ENCODE measurements around the gene STK32C. TPM values are rescaled to one million over a fixed set of nuclear protein-coding genes. Genes with fewer than 3 reads are reported as not detected.
"Not testable (repeated sequence)": the region's sequence is repeated elsewhere in the genome, so short reads cannot be mapped to it uniquely, and the experiment has no call there.

Gene STK32C
- total RNA-seq, 1 donor from 2014 or later = 21.5 TPM

GRCh38 chr10:132317477-132317876 is 9.7 kb upstream of the STK32C start:
- DNase-seq = not testable (repeated sequence)

GRCh38 chr10:132316133-132316532 is 8.4 kb upstream of the STK32C start:
- no peak for DNase-seq

GRCh38 chr10:132314881-132315280 is 7.1 kb upstream of the STK32C start:
- not testable (repeated sequence) for DNase-seq

GRCh38 chr10:132314336-132314735 is 6.6 kb upstream of the STK32C start:
- no peak for DNase-seq

- DNase-seq = no peak
These were observed 6.1 kb upstream of the STK32C start for GRCh38 chr10:132313865-132314264.

DNA sequence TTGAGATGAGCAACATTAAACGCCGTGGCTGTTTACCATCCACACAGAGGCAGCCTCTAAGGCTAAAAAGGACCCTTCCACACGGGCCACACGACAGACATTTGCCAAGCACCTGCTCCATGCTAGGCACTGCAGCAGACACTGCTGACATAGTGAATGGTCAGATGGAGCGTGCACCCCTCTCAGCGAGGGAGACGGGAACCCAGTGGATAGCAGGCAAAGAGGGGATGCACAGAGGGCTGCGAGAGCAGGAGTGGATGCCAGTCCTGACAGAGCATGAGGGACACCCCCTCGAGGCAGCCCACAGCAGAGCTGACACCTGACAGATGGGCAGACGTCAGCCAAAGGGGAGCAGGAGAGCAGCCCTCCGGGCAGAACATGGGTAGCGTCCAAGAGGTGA is 5.6 kb upstream of the STK32C start:
- DNase-seq = no peak

GRCh38 chr10:132311338-132311939 is 3.7 kb upstream of the STK32C start:
- DNase-seq = no peak

- no peak for DNase-seq
These were observed 3.1 kb upstream of the STK32C start for GRCh38 chr10:132310701-132311337.

DNA sequence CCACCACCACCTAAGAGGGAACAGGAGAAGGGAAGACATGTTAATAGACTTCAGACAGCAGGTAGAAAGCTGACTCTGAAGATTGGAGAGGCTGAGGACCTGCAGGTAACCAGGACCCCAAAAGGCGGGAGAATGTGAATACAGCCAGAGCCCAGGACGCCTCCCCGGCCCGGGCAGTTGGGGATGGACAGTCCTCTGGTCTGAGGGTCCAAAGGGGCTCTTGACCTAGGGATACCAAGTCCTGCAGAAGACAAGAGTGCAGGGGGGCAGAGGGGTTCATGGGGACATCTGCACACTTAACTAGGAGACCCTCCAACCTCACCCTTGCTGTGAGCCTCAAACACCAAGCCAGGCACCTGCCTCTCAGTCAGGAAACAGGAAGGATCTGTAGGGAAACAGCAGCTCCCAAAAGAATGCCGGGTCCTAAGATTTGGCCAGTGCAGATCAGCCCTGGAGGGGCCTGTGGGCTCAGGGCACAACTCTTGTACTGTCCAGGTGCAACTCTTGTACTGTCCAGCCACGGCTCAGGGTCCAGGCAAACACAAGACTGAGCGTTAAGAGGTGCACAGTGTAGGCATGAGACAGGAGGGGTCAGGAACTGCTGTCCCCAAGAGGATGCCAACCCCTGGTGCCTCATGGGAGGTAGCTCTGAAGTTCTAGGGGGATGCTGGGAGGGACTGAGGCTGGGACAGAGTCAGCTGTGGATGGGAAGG is 2.3 kb upstream of the STK32C start:
- no peak for DNase-seq

DNA sequence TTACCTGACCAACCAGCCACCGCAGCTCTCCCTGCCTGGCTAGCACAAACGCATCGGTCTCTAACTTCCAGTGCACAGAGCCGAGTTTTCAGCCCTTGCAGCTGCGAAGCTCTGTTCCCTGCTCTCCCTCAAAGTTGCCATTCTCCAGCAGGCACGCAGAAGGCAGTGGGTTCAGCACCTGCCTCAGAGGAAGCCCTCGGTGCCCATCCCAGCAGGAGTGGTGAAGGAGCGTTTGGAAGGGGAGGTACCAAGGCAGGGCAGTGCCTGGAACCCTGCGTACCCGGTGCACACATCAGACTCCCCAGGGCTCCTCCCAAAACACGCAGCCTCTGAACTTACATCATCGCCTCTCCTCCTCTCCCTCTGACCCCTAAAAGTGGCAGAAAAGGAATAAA is 1.7 kb upstream of the STK32C start:
- DNase-seq = no peak

- DNase-seq = no peak
These were observed 1.1 kb upstream of the STK32C start for GRCh38 chr10:132308587-132309470.

DNA sequence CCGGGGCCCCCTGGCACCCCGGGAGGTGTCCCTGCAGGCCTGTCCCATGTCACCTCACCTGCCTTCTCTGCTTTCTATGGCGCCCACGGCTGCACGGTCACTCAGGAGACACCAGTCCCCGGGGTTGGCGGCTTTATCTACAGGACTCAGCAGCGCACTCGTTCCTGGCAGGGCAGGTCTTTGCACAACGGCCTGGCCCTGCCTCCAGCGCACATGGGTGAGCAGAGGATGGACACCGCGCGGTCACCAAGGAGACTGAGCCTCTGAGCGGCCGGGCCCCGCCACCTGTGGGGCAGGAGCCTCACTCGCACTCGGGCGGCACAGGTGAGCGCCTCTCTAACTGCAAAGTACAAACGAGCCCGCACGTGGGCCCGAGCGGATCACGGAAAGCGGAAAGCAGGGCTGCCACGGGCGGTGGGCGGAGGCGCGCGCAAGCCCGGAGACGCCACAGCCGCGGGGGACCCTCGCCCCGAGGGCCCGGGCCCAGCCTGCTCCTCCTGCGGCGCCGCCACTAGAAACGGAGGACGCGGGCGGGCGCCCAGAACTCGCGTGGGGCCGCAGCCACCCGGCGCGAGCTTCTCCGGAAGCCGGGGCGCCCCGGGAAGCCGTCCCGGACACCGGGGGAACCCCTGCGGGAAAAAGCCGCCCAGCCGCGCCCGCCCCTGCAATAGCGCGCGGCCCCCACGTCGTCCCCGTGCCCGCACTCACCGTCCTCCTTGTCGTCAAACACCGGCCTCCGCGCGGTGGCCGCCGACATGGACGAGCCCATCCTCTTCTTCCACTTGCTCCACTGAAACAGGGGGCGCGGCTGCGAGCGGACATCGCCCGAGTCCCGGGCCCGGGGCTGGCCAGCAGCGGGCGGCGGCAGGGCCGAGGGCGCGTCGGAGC is 642 bp downstream of the STK32C start:
- no peak for DNase-seq

GRCh38 chr10:132306343-132306685 is 1.4 kb downstream of the STK32C start:
- DNase-seq = no peak

DNA sequence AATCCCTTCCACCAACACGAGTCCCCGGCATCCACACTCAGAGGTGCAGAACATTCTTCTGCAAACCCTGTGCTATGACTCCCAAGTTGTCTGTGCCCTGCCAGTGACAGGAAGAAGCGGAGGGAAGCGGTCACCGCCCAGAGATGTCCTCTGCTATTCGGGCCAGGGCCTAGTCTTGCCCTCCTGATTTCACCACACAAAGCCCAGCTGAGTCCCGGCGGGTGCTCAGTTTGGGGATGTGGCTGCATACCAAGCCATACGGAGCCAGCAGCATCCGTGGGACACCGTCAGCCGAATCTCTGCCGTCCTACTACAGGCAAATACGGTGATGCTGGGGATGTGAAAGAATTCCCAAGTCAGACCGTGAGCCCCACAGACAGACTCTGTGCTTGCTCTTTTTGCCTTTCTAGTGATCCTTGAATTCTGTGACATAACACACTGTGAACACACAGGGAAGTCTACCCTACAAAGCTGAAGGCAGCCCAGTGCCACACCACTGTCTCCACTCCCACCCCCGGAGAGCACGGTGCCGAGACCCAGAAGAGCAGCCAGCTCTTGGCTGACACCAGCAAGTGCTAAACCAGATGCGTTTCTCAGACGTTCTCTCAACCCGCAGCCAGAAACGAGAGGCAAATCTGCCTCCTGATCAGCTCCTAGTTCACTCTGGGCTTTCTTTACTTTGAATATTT is 2.0 kb downstream of the STK32C start:
- DNase-seq = no peak

GRCh38 chr10:132304756-132305509 is 2.8 kb downstream of the STK32C start:
- no peak for DNase-seq

DNA sequence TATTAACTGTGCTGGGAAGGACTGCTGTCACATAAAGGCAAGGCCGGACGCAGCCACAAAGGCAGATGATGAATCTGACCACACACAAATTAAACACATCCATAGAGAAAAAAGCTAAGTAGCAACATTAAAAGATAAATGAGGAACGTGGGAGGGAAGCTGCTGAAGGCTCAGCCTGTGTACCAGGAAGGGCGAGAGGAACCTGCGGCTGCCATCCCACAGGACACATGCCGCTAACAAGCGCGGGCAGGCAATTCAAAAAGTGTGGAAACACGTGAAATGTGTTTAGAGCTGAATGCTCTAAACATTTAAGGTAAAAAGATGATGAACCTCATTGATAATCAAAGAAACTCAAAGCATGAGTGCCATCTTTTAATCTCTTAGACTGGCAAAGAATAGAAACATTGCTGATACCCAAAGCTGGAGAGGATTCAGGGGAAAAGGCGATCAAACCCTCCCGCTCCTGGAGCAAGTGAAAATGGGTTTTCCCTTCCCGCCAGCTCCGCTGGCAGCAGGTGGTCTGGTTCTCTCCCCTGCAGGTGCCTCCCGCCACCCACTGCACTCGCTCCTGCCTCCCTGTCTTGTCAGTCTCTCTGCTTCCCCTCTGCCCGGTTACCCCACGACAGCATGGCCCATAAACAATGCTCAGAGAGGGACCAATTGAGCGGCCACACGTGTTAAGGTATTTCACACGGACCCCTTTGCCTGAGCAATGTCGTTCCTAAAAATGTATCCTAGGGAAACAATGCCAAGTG is 4.2 kb downstream of the STK32C start:
- no peak for DNase-seq

DNA sequence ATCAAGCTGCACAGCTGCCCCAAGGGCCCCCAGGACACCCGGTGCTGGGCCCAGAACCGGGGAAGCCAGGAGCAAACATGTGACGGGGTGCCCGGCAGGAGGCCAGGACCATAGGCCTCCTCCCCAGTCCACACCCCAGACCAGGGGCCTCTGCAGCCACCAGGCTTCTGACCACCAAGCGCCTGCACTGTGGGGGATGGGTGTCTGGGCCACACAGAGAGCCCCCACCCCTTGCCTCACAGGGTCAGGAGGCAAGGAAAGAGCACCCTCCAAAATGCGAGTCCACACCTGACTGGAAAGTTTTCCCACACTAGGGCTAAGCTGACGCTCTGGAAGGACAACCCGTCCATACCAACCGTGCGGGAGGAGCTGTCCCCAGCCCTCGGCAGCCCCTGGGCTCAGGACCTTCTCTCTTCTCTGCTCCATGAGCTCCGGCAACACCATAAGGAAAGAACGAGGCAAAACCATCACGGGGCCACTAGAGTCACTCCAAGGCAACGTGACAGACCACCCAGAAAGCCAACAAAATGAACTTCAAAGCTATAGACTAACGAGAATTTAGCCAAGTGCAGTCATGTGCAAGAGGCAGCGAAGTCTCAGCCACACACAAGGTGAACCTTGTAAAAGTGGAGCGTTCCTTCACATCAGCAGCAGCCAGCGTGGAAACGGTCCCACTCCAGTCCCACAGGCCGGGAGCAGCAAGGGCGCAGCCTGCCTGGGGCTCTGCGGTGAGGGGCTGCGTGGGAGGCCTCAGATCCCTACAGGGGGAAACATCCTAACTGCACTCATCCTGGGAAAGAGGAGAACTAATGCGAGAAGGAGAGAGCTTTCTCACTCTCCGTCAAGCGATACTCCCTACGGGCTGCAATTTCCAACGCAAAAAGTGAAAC is 5.1 kb downstream of the STK32C start:
- no peak for DNase-seq

Measured in occipital lobe (tissue), 2 donors.